IMR-90 (cell line): ENCODE data around the gene LRSAM1.
A peak's percentile ranks its signal among the peaks of the same experiment; 100 is the strongest.

Source experiments
- CEBPB ChIP-seq: IDR thresholded peaks from 2 replicates; pipeline ENCODE4 v1.6.1; 2012; ENCODE audit warnings: low read depth, low read length, improper control_type of control experiment
- CTCF ChIP-seq: conservative IDR thresholded peaks from 2 replicates; pipeline ENCODE4 v1.5.1; 2012; ENCODE audit warnings: mild to moderate bottlenecking, low read depth, low read length, improper control_type of control experiment
- FOS ChIP-seq: fragments of 150-350 bp; IDR thresholded peaks from 2 replicates; pipeline ENCODE4 v1.6.1; 2016; ENCODE audit warnings: low read depth, low read length
- MAFK ChIP-seq: IDR thresholded peaks from 2 replicates; pipeline ENCODE4 v1.6.1; 2012; ENCODE audit warnings: low read depth, low read length, improper control_type of control experiment
- NFE2L2 ChIP-seq: fragments of 150-350 bp; IDR thresholded peaks from 2 replicates; pipeline ENCODE4 v1.6.1; 2016; ENCODE audit warnings: low read depth, mild to moderate bottlenecking, low read length
- POLR2A ChIP-seq: IDR thresholded peaks from 2 replicates; pipeline ENCODE4 v1.6.1; 2012; ENCODE audit warnings: mild to moderate bottlenecking, low read depth, low read length
- RCOR1 ChIP-seq: IDR thresholded peaks from 2 replicates; pipeline ENCODE4 v1.6.1; 2012; ENCODE audit warnings: mild to moderate bottlenecking, low read length, improper control_type of control experiment; ENCODE audit not compliant: insufficient replicate concordance
- RFX5 ChIP-seq: IDR thresholded peaks from 2 replicates; pipeline ENCODE4 v1.8.0; 2012; ENCODE audit warnings: low read depth, mild to moderate bottlenecking, low read length, moderate library complexity
- SMC3 ChIP-seq: fragments of 150-350 bp; IDR thresholded peaks from 2 replicates; pipeline ENCODE4 v1.6.1; 2016; ENCODE audit warnings: low read depth, mild to moderate bottlenecking, antibody characterized with exemption, low read length, moderate library complexity
- TF ChIP-seq, protein P1 (sequence below): fragments of 150-350 bp; IDR thresholded peaks from 2 replicates; pipeline ENCODE4 v1.6.1; 2016; ENCODE audit warnings: low read depth, mild to moderate bottlenecking, low read length, moderate library complexity, borderline replicate concordance

- TF ChIP-seq CTCF (no peak), RCOR1 (no peak), POLR2A (peak; percentile 20; the same call in 1 of the 2 replicates), CEBPB (no peak), FOS (no peak), SMC3 (no peak), RFX5 (no peak), MAFK (no peak), NFE2L2 (no peak)
- TF ChIP-seq, protein P1, sequence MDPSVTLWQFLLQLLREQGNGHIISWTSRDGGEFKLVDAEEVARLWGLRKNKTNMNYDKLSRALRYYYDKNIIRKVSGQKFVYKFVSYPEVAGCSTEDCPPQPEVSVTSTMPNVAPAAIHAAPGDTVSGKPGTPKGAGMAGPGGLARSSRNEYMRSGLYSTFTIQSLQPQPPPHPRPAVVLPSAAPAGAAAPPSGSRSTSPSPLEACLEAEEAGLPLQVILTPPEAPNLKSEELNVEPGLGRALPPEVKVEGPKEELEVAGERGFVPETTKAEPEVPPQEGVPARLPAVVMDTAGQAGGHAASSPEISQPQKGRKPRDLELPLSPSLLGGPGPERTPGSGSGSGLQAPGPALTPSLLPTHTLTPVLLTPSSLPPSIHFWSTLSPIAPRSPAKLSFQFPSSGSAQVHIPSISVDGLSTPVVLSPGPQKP: no peak
Measured at GRCh38 chr9:127445851-127446712, 5.2 kb upstream of the LRSAM1 start.
